Ureter (tissue), 1 donor: ENCODE measurements around the gene LRRC57. TPM values are rescaled to one million over a fixed set of nuclear protein-coding genes. Genes with fewer than 3 reads are reported as not detected.

Experiments
- DNase-seq: peaks from one replicate; pipeline ENCODE4 v3.0.0-alpha.2; 2020; ENCODE audit warnings: low spot score
- total RNA-seq: library from RNA; stranded (reverse); gene quantifications from one replicate; pipeline ENCODE4 v1.2.4, GENCODE V29; 2023
- donor health status: DM: yes; HTN: yes; CAD: no.

Gene LRRC57
- total RNA-seq, 1 donor from 2014 or later: 23.5 TPM

DNA sequence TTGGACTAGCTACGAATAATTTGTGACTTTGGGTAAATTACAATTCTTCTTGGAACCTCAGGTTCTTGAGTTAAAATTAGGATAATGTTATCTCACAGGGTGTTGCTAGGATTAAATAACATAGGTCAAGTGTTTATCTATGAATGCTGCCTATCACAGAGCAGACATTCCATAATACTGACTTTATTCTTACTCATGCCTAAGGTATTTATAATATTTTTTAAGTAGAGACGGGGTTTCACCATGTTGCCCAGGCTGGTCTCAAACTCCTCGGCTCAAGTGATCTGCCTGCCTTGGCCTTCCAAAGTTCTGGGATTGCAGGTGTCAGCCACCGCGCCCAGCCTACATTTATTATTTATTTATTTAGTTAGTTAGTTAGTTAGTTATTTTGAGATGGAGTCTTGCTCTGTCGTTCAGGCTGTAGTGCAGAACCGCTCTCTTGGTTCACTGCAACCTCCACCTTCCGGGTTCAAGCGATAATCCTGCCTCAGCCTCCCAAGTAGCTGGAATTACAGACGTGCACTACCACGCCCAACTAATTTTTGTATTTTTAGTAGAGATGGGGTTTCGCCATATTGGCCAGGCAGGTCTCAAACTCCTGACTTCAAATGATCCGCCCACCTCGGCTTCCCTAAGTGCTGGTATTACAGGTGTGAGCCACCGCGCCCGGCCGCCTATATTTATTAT, 56.9 kb downstream of the LRRC57 start:
- DNase-seq: no peak

- DNase-seq: peak; percentile 89
Observed at GRCh38 chr15:42490671-42491538, 57.7 kb downstream of the LRRC57 start, which contains the start of gene ZNF106. TSS of gene ZNF106 (minus strand) at chr15:42491141. CDS start at chr15:42472289, 18,852 bp downstream.

- no peak for DNase-seq
Observed at GRCh38 chr15:42490291-42490670, 58.3 kb downstream of the LRRC57 start.

Other genes starting within 250 kb of the LRRC57 start
- gene CAPN3, start 189.3 kb downstream of the LRRC57 start, total RNA-seq: 18.9 TPM
- 58.9 TPM for gene ZNF106, start 57.7 kb downstream of the LRRC57 start, total RNA-seq
- 68.6 TPM for gene SNAP23, start 53.2 kb downstream of the LRRC57 start, total RNA-seq
- 22.6 TPM for gene HAUS2, start within 50 bp of the LRRC57 start, total RNA-seq
- gene STARD9, start 26.8 kb upstream of the LRRC57 start, total RNA-seq: 18.0 TPM
- gene CDAN1, start 188.3 kb upstream of the LRRC57 start, total RNA-seq: 13.3 TPM